Muscle layer of duodenum (tissue), 2 donors: ENCODE measurements around the gene GPC3.
A peak's percentile ranks its signal among the peaks of the same experiment; 100 is the strongest.

Source experiments
- H3K27ac ChIP-seq: one replicate; pipeline ENCODE4 v1.7.0; 2013; ENCODE audit warnings: mild to moderate bottlenecking, low read length
- H3K27me3 ChIP-seq: one replicate; pipeline ENCODE4 v1.7.0; 2013; ENCODE audit warnings: low read depth, mild to moderate bottlenecking, control low read depth, low read length
- H3K36me3 ChIP-seq, 2 donors: one replicate each; pipeline ENCODE4 v1.7.0; 2013; ENCODE audit warnings: low read length in 2 of 2, control low read depth in 1 of 2, mild to moderate bottlenecking in 1 of 2; ENCODE audit not compliant: insufficient read depth in 2 of 2, control insufficient read depth in 1 of 2
- H3K4me1 ChIP-seq, 2 donors: one replicate each; pipeline ENCODE4 v1.7.0; 2013; ENCODE audit warnings: low read length in 2 of 2, mild to moderate bottlenecking in 2 of 2, control low read depth in 1 of 2, moderate library complexity in 1 of 2; ENCODE audit not compliant: insufficient read depth in 2 of 2, control insufficient read depth in 1 of 2
- H3K4me3 ChIP-seq, 2 donors: one replicate each; pipeline ENCODE4 v1.7.0; 2013; ENCODE audit warnings: low read length in 2 of 2, low read depth in 1 of 2, mild to moderate bottlenecking in 1 of 2
- H3K9me3 ChIP-seq, 2 donors: one replicate each; pipeline ENCODE4 v1.7.0; 2013; ENCODE audit warnings: low read length in 2 of 2, control low read depth in 1 of 2, mild to moderate bottlenecking in 1 of 2; ENCODE audit not compliant: control insufficient read depth in 1 of 2
- donor health status: healthy.

GPC3 gene

DNA sequence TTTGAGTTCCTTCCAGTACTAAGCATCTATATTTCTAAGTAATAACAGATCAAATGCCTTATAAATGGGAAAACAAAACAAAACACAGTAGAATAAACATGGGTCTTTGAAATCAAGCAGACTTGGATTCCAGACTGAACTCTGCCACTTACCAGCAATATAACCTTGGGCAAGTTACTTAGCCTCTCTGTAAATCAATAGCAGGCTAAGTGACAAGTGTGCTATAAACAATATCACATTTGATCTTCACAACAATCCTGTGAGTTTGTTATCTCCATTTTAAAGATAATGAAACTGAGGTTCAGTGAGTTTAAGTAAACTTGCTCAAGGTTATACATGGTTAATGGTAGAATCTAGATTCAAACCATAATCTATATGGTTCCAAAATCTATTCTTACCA, 165.8 kb downstream of the GPC3 start:
- Histone ChIP-seq H3K27me3 (no peaks in the 10 kb centered on the region), H3K4me1 (no peaks in the 10 kb centered on the region), H3K4me3 (no peak overlapping the region), H3K27ac (no peak overlapping the region), H3K9me3 (no peaks in the 10 kb centered on the region), H3K36me3 (no peaks in the 10 kb centered on the region)

- Histone ChIP-seq H3K4me3 (no peak overlapping the region), H3K4me1 (no peaks in the 10 kb centered on the region), H3K27ac (no peak overlapping the region), H3K27me3 (no peaks in the 10 kb centered on the region), H3K9me3 (no peaks in the 10 kb centered on the region), H3K36me3 (no peaks in the 10 kb centered on the region)
Measured at GRCh38 chrX:133818019-133818418, 167.4 kb downstream of the GPC3 start.

DNA sequence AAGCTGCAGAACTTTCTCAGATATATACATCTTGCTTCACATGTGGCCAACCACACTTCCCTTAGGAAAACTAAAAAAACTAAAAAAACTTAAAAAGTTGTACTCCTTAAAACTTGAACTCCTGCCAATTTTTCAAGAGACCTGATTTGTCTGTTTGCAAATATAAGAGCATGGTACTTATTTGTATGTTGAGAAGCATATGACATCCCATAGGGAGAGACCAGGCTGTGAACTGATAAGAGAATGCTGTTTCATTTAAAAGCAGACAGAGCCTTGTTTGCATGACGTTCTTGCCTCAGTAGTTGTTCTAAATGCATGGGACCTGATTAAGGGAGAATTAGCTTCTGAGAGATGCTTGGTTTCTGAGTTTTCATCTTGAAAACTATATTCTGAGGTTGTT, 169.9 kb downstream of the GPC3 start:
- Histone ChIP-seq H3K9me3 (no peaks in the 10 kb centered on the region), H3K4me3 (no peak overlapping the region), H3K27me3 (no peaks in the 10 kb centered on the region), H3K36me3 (no peaks in the 10 kb centered on the region), H3K27ac (no peak overlapping the region), H3K4me1 (no peaks in the 10 kb centered on the region)

GRCh38 chrX:133813971-133814370, 171.4 kb downstream of the GPC3 start:
- H3K4me1 ChIP-seq: no peaks in the 10 kb centered on the region
- no peaks in the 10 kb centered on the region for H3K27me3 ChIP-seq
- H3K9me3 ChIP-seq: no peaks in the 10 kb centered on the region

DNA sequence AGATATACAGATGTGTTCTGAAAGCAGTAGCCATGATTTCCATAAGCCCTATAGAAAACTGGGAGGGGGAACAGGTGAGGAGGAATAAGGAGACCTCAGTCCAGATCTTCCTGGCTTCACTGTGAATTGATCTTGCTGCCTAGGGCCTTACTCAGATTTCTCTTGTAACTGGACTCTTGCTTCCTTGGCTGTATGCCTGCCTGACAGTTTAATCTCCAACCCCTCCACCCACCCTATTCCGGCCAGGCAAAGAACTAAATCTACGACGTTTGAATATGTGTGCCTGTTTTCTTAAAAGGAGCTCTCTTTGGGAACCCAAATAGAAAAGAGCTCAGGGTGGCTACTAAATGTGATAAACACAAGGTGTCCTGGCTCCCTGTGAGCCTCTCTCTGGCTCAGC, 173.0 kb downstream of the GPC3 start:
- Histone ChIP-seq H3K27me3 (no peaks in the 10 kb centered on the region), H3K27ac (no peak overlapping the region)

More at GRCh38 chrX:133813971-133814370, 171.4 kb downstream of the GPC3 start:
- H3K36me3 ChIP-seq: no peaks in the 10 kb centered on the region
- H3K4me3 ChIP-seq: no peak overlapping the region
- H3K27ac ChIP-seq: no peak overlapping the region

GRCh38 chrX:133810925-133811324, 174.5 kb downstream of the GPC3 start:
- Histone ChIP-seq H3K4me3 (no peak overlapping the region), H3K27ac (no peak overlapping the region), H3K4me1 (no peaks in the 10 kb centered on the region), H3K36me3 (no peaks in the 10 kb centered on the region), H3K27me3 (no peaks in the 10 kb centered on the region), H3K9me3 (no peaks in the 10 kb centered on the region)

More for the DNA sequence above, 173.0 kb downstream of the GPC3 start:
- Histone ChIP-seq H3K4me1 (no peaks in the 10 kb centered on the region), H3K4me3 (no peak overlapping the region), H3K9me3 (no peaks in the 10 kb centered on the region), H3K36me3 (no peaks in the 10 kb centered on the region)

DNA sequence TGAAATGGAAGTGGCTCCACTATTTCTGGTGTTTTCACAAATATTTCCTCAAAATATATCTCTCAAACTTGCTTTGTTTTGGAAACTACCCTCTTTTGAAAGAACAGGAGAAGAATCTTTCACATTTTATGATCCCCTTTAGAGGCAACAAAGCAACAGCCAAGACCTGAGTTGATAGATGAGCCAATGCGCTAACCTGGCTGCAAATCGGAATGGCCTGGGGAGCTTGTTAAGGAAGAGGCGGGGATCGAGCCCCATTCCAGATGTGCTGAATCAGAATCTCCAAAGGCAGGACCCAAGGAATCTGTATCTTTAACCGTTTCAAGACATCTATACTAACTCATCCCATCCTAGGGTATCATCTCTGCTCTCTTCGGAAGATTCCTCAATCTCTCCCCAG, 181.3 kb downstream of the GPC3 start:
- Histone ChIP-seq H3K27ac (no peak overlapping the region), H3K27me3 (no peaks in the 10 kb centered on the region), H3K9me3 (no peaks in the 10 kb centered on the region), H3K36me3 (no peaks in the 10 kb centered on the region), H3K4me1 (no peaks in the 10 kb centered on the region), H3K4me3 (no peak overlapping the region)

- H3K4me1 ChIP-seq: peaks cover 0 to 5% of the 10 kb centered on the region in 2 donors
- no peaks in the 10 kb centered on the region for H3K27me3 ChIP-seq
- H3K36me3 ChIP-seq: no peaks in the 10 kb centered on the region
- no peaks in the 10 kb centered on the region for H3K9me3 ChIP-seq
- no peak overlapping the region for H3K4me3 ChIP-seq
- no peak overlapping the region for H3K27ac ChIP-seq
Measured at GRCh38 chrX:133796282-133796681, 189.1 kb downstream of the GPC3 start.

DNA sequence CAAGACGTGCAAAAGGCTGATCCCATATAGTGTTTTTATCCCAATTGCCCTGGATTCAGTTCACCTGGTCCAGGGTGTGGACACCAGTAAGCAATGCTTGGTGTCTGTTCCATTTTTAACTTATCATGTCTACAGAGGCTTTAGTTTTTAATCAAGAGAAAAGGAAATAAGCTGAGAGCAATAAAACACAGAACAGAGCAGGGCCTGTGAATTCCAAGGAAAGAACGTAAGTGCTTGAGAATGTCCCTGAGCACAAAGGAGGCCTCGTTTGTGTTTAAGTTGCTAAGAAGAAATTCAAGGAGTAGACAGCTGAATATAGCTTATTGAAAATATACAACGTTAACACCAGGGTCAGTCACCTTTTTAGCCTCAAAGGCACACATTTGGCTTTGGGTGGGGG, 191.3 kb downstream of the GPC3 start:
- Histone ChIP-seq H3K4me1 (peaks cover 0 to 5% of the 10 kb centered on the region in 2 donors), H3K27me3 (no peaks in the 10 kb centered on the region), H3K9me3 (no peaks in the 10 kb centered on the region), H3K4me3 (no peak overlapping the region), H3K36me3 (no peaks in the 10 kb centered on the region), H3K27ac (peak overlapping the region; percentile 49)

GRCh38 chrX:133793626-133794025, 191.8 kb downstream of the GPC3 start:
- no peak overlapping the region for H3K4me3 ChIP-seq
- H3K27ac ChIP-seq: no peak overlapping the region
- H3K4me1 ChIP-seq: peaks cover 0 to 5% of the 10 kb centered on the region in 2 donors
- no peaks in the 10 kb centered on the region for H3K27me3 ChIP-seq
- H3K9me3 ChIP-seq: no peaks in the 10 kb centered on the region
- H3K36me3 ChIP-seq: no peaks in the 10 kb centered on the region

GRCh38 chrX:133792198-133792953, 193.0 kb downstream of the GPC3 start:
- Histone ChIP-seq H3K27ac (no peak overlapping the region), H3K4me1 (peaks cover 0 to 5% of the 10 kb centered on the region in 2 donors), H3K36me3 (no peaks in the 10 kb centered on the region), H3K9me3 (no peaks in the 10 kb centered on the region), H3K4me3 (peak overlapping the region; percentile 38 to 50), H3K27me3 (no peaks in the 10 kb centered on the region)

- H3K4me3 ChIP-seq: no peak overlapping the region
- no peaks in the 10 kb centered on the region for H3K36me3 ChIP-seq
- H3K4me1 ChIP-seq: peaks cover 0 to 5% of the 10 kb centered on the region in 2 donors
- H3K9me3 ChIP-seq: no peaks in the 10 kb centered on the region
- no peaks in the 10 kb centered on the region for H3K27me3 ChIP-seq
- no peak overlapping the region for H3K27ac ChIP-seq
Measured at GRCh38 chrX:133789829-133790228, 195.6 kb downstream of the GPC3 start.
